Measurements from ENCODE around the gene TMEM86B. TPM values are rescaled to one million over a fixed set of nuclear protein-coding genes. Genes with fewer than 3 reads are reported as not detected.

Gene TMEM86B
- total RNA-seq, 4 donors from 2014 or later = 0.65 to 3.5 (median 2.5) TPM

DNA sequence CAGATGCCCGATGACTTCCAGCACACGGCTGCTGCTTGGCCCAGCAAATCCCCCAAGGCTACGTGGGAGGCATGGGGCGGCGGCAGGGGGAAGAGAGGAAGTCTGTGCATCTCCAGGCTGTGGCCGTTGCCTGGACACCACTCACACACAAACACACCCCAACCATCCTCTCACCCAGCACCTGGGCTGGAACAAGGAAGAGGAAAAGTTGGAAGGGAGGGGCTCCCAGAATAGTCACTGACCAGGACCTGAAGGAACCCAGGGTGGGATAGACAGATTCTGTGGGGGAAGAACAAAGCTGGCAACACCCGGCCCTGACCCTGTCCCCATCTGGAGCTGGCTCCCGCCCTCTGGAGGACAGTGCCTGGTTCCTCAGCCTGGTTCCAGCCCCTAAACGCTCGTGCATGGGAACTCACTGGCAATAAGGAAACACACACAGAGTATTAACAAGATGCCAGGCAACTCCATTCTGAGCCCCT lies 19.1 kb upstream of the TMEM86B start:
- DNase-seq (ENCODE audit: low spot score) = no peak

DNA sequence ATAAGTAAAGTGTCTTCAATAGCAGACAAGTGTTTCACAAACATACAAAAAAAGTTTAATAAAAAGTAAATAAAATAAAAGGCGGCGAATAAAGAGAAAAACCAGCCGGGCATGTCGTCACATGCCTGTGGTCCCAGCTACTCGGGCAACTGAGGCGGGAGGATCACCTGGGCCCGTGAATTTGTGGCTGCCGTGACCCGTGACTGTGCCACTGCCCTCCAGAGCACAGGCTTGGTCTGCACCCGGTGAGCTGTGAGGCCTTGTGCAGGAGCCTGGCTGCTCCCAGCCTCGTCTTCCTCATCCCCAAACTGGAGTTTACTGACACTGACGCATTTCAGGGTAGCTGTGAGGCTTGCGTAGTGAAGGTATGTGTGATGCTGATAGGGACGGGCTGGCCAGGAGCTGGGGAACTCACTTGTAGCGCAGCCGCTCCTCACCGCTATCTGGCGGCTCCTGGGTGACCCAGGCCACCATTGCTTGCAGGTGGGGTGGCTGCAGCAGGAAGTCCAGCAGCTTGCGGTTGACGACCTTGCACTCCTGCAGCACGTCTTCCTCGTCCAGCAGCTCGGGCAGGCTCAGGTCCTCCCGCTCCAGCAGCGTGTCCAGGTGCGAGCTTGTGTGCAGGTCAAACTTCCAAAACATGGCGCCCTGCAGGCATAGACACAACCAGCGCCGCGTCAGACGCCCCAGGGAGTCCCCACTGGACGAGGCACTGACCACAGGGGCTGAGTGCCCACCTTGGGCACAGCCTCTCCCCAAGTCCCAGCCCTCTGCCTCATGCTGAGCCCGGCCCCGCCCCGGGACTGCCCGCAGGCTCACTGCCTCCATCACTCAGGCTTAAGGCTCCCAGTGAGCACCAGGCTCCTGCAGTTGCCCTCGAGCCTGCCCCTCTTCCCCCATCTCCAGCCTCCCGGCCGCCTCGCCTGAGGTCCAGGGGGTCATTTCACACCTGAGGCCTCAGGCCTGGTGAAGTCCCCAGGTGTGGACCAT lies 18.2 kb upstream of the TMEM86B start:
- DNase-seq (ENCODE audit: low spot score) (no peak), ATAC-seq (ENCODE audit: low FRiP score) (no peak)
- TF ChIP-seq, protein P1, sequence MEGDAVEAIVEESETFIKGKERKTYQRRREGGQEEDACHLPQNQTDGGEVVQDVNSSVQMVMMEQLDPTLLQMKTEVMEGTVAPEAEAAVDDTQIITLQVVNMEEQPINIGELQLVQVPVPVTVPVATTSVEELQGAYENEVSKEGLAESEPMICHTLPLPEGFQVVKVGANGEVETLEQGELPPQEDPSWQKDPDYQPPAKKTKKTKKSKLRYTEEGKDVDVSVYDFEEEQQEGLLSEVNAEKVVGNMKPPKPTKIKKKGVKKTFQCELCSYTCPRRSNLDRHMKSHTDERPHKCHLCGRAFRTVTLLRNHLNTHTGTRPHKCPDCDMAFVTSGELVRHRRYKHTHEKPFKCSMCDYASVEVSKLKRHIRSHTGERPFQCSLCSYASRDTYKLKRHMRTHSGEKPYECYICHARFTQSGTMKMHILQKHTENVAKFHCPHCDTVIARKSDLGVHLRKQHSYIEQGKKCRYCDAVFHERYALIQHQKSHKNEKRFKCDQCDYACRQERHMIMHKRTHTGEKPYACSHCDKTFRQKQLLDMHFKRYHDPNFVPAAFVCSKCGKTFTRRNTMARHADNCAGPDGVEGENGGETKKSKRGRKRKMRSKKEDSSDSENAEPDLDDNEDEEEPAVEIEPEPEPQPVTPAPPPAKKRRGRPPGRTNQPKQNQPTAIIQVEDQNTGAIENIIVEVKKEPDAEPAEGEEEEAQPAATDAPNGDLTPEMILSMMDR (IDR thresholded peaks at IDR 0.05) = no peak

More for the DNA sequence above, 19.1 kb upstream of the TMEM86B start:
- TF ChIP-seq, protein P1 (IDR thresholded peaks at IDR 0.05) = no peak
- peak; percentile 55 for ATAC-seq (ENCODE audit: low FRiP score)

DNA sequence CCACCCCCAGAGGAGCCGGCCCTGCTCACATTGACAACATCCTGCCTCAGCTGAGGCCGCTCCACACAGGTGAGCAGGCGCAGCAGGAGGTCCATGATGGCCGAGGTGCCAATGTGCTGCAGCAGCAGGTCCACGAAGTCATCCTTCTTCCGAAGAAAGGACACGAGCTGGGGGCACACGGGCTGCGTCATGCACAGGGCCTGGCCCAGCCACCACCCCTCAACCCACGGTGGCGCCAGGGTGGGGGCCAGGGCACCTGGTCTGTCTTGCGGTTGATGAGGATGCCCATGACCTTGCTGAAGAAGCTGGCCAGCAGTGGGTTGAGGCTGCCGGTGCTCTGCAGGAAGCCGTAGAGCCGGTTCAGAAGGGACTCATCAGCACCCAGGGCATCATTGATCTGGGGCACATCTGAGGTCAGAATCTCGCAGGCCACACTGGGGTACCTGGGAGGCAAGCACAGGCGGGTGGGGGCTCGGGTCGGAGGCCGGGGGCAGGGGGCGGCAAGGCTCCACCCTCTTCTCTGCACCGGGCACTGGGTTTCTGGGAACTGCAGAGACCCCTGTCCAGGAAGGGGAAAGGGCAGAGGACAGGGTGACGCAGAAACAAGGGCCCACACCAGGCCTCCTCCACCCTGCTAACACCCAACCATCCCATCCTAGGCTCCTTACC lies 16.8 kb upstream of the TMEM86B start:
- TF ChIP-seq, protein P1 (IDR thresholded peaks at IDR 0.05) = no peak
- ATAC-seq (ENCODE audit: low FRiP score) = no peak

DNA sequence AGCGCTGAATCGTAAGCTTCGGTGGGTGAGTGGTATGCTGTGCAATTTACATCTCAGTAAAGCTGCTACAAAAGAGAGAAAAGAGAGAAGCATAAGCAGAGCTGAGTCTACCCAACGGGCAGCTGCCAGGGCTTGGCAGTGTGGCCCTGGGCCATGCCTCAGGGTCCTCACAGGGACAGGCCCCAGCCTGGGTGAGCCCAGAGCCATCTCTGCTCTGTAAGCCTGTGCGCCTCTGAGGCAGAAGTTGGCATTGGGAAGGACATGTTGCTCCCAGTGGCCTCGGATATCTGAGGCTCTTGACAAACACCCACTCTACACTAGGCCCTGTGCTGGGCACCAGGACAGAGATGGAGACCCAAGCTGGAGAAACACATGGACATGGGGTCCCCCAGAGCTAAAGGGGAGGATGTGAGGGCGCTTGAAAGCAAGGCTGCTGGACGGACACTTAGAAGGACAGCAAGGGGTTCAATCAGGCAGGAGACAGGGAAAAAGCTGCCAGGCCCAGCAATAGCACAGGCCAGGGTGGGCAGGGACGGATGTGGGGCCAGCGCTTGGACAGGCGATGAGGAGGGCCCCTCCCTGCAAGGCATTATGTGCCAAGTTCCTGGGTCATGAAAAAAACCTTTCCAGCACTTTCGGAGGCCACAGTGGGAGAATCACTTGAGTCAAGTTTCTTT lies 15.6 kb upstream of the TMEM86B start:
- DNase-seq (ENCODE audit: low spot score) (no peak), ATAC-seq (ENCODE audit: low FRiP score) (no peak)
- TF ChIP-seq, protein P1 (IDR thresholded peaks at IDR 0.05) = no peak

More for the DNA sequence above, 16.8 kb upstream of the TMEM86B start:
- DNase-seq (ENCODE audit: low spot score) = no peak

DNA sequence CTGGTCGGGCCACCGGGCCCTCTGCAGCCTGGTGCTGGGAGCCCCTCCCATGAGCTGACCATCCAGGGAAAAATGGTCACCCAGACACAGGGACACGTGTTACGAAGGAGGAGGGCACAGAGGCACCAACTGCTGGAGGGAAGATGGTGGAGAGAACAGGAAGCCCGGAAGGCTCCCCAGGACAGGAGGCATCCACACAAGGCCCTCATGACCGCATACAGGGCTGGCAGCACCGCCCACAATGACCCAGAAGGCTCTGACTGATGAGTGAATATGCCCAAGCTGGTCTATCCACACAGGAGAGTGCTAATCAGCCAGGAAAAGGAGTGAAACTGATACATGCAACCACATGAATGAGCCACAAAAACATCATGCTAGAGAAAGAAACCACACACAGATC lies 14.0 kb upstream of the TMEM86B start:
- ATAC-seq (ENCODE audit: low FRiP score) (no peak), DNase-seq (ENCODE audit: low spot score) (no peak)
- TF ChIP-seq, protein P1 (IDR thresholded peaks at IDR 0.05) = no peak

DNA sequence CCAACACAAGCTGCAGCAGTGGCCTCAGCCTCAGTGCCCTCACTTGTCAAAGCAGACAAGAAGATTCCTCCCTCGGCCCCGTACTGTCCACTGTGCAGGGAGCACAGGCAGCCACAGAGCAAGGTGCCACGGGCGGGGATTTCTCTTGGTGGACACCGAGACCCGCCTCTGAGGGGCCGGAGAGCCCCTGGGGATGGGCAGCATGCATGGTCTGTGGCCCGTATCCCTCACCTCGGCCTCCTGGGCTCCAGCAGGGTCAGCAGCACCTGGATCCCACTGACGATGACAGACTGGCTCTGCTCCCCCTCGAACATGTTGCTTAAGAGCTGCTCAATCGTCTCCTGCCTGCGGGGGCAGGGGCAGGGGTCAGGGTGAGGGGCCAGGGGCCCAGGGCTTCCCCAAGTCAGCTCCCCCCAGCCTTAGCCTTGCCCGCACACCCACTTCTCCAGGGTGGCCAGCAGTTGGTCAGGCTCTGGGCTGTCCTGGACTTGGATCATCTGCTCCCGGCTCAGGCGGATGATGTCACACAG lies 13.4 kb upstream of the TMEM86B start:
- no peak for ATAC-seq (ENCODE audit: low FRiP score)
- DNase-seq (ENCODE audit: low spot score) = no peak
- TF ChIP-seq, protein P1 (IDR thresholded peaks at IDR 0.05) = no peak
